HepG2 (cell line): ENCODE data around the gene LIPE. TPM values are rescaled to one million over a fixed set of nuclear protein-coding genes. Genes with fewer than 3 reads are reported as not detected.

ENCODE experiments used
- ATAC-seq: fragments of 200-7000 bp; cut with Tn5 transposase; 3 replicates; pipeline ENCODE4 v1.9.1; 2020; ENCODE audit warnings: mild to moderate bottlenecking, moderate library complexity
- BruUV-seq: library from RNA; stranded (reverse); fragments of 400-500 nt; replicated peaks from 2 replicates; lab custom pipeline; 2021; lab: Mats Ljungman, UMichigan
- CTCF ChIA-PET: fragments of 300-600 bp; formaldehyde crosslinking; extraction: SDS; loops from one replicate; lab custom pipeline; 2021; ENCODE audit warnings: low total read pairs, inconsistent platforms, low intra/inter-chr PET ratio; lab: Yijun Ruan, JAX
- POLR2A ChIA-PET: fragments of 350-600 bp; sonication (Branson Sonifier 250); formaldehyde crosslinking; loops from one replicate; lab custom pipeline; 2020; ENCODE audit warnings: antibody characterized with exemption, inconsistent platforms; lab: Yijun Ruan, JAX
- DNase-seq: peaks from one replicate; pipeline ENCODE4 v3.0.0-alpha.2; 2015; ENCODE audit warnings: low spot score
- FAIRE-seq: peaks from 3 replicates; lab custom pipeline; 2011; peaks lifted over from hg19 to GRCh38; lab: Jason Lieb, UNC
- H2AFZ ChIP-seq: one replicate; pipeline ENCODE4 v1.6.1; 2011; ENCODE audit warnings: low read length, inconsistent platforms
- H3K27ac ChIP-seq: fragments of 300-600 bp; 3 replicates; pipeline ENCODE4 v1.8.0; 2011; ENCODE audit warnings: mixed run types, mild to moderate bottlenecking, mixed read lengths, low read length, inconsistent platforms; ENCODE audit not compliant: insufficient read depth; ENCODE audit errors: extremely low read length
- H3K27me3 ChIP-seq, 2 experiments: fragments of 200-600 bp in 1 of 2; 2 replicates in 1 of 2; 3 replicates in 1 of 2; pipeline versions ENCODE4 v1.6.0 to v1.8.0; 2011; ENCODE audit warnings: low read length in 2 of 2, mild to moderate bottlenecking in 2 of 2, moderate library complexity in 2 of 2, inconsistent platforms in 1 of 2; ENCODE audit not compliant: insufficient read depth in 2 of 2, control insufficient read depth in 1 of 2
- H3K36me3 ChIP-seq, 2 experiments: fragments of 200-600 bp in 1 of 2; replicated peaks in 1 of 2; 2 replicates in 1 of 2; 3 replicates in 1 of 2; pipeline versions ENCODE4 v1.5.1 to v1.8.0; 2011; ENCODE audit warnings: low read length in 2 of 2, inconsistent platforms in 1 of 2; ENCODE audit not compliant: insufficient read depth in 2 of 2, control insufficient read depth in 1 of 2
- H3K4me1 ChIP-seq: 2 replicates; pipeline ENCODE4 v1.5.1; 2012; ENCODE audit warnings: low read length, inconsistent platforms; ENCODE audit not compliant: insufficient read depth
- H3K4me2 ChIP-seq: 2 replicates; pipeline ENCODE4 v1.6.0; 2011; ENCODE audit warnings: low read depth, low read length, inconsistent platforms
- H3K4me3 ChIP-seq, 3 experiments: fragments of 200-600 bp in 1 of 3; sonication (generic), shearing (Covaris generic) in 1 of 3; replicated peaks in 1 of 3; 2 replicates each; pipeline ENCODE4 v1.5.1; 2011 to 2016; ENCODE audit warnings: low read length in 3 of 3, inconsistent platforms in 2 of 3, low read depth in 2 of 3, mild to moderate bottlenecking in 2 of 3, control low read depth in 1 of 3, mixed read lengths in 1 of 3; ENCODE audit not compliant: insufficient read depth in 1 of 3
- H3K79me2 ChIP-seq: one replicate; pipeline ENCODE4 v1.6.1; 2011; ENCODE audit warnings: low read length, inconsistent platforms; ENCODE audit not compliant: insufficient read depth
- H3K9ac ChIP-seq: 2 replicates; pipeline ENCODE4 v1.6.0; 2011; ENCODE audit warnings: mild to moderate bottlenecking, low read depth, low read length, inconsistent platforms; ENCODE audit not compliant: insufficient read depth
- H3K9me3 ChIP-seq: 2 replicates; pipeline ENCODE4 v1.5.1; 2012; ENCODE audit warnings: mild to moderate bottlenecking, low read length
- H4K20me1 ChIP-seq: 2 replicates; pipeline ENCODE4 v1.6.0; 2011; ENCODE audit warnings: inconsistent platforms, mild to moderate bottlenecking, low read length, moderate library complexity; ENCODE audit not compliant: insufficient read depth
- BHLHE40 ChIP-seq: IDR thresholded peaks from 2 replicates; pipeline ENCODE4 v1.6.1; 2011; ENCODE audit warnings: low read length, improper control_type of control experiment
- HINFP ChIP-seq: sonication (generic); formaldehyde crosslinking; IDR thresholded peaks from 2 replicates; pipeline ENCODE4 v1.4.0; 2020; ENCODE audit warnings: low read depth, mild to moderate bottlenecking, missing genetic modification reagents
- HOXA3 ChIP-seq: sonication (generic); formaldehyde crosslinking; IDR thresholded peaks from 2 replicates; pipeline ENCODE4 v1.5.0; 2020; ENCODE audit warnings: missing genetic modification reagents
- KDM2A ChIP-seq: sonication (generic); formaldehyde crosslinking; IDR thresholded peaks from 2 replicates; pipeline ENCODE4 v1.4.0; 2020; ENCODE audit warnings: low read depth, missing genetic modification reagents, borderline replicate concordance
- PHB2 ChIP-seq: fragments of 450-650 bp; IDR thresholded peaks from 2 replicates; pipeline ENCODE4 v1.6.1; 2018; ENCODE audit not compliant: partially characterized antibody
- RBM22 ChIP-seq: fragments of 200-400 bp; formaldehyde crosslinking; optimal IDR thresholded peaks from 2 replicates; pipeline ENCODE3; 2017; ENCODE audit warnings: mild to moderate bottlenecking, low read length, moderate library complexity
- RFXAP ChIP-seq: sonication (generic); formaldehyde crosslinking; IDR thresholded peaks from 2 replicates; pipeline ENCODE4 v1.4.0; 2020; ENCODE audit warnings: missing genetic modification reagents, borderline replicate concordance
- SNAPC2 ChIP-seq: sonication (generic); formaldehyde crosslinking; IDR thresholded peaks from 2 replicates; pipeline ENCODE4 v1.8.1; 2022; ENCODE audit warnings: mild to moderate bottlenecking, missing genetic modification reagents
- TBX3 ChIP-seq: fragments of 450-650 bp; IDR thresholded peaks from 2 replicates; pipeline ENCODE4 v1.6.1; 2017; ENCODE audit warnings: antibody characterized with exemption, mild to moderate bottlenecking, inconsistent platforms, borderline replicate concordance
- ZNF251 ChIP-seq: sonication (generic); formaldehyde crosslinking; IDR thresholded peaks from 2 replicates; pipeline ENCODE4 v1.9.0; 2021; ENCODE audit warnings: mild to moderate bottlenecking, missing genetic modification reagents
- ZNF333 ChIP-seq: sonication (generic); formaldehyde crosslinking; IDR thresholded peaks from 2 replicates; pipeline ENCODE4 v1.4.0; 2020; ENCODE audit warnings: mild to moderate bottlenecking, missing genetic modification reagents, borderline replicate concordance
- ZNF343 ChIP-seq: sonication (generic); formaldehyde crosslinking; IDR thresholded peaks from 2 replicates; pipeline ENCODE4 v1.4.0; 2020; ENCODE audit warnings: mild to moderate bottlenecking, missing genetic modification reagents
- ZNF737 ChIP-seq: sonication (generic); formaldehyde crosslinking; IDR thresholded peaks from 2 replicates; pipeline ENCODE4 v1.5.0; 2020; ENCODE audit warnings: missing genetic modification reagents, mild to moderate bottlenecking, borderline replicate concordance
- WGBS: methylation state at CpG from one replicate; pipeline ENCODE4 v1.1.6; 2017; ENCODE audit warnings: low lambda C conversion rate; 5-methylcytosine and 5-hydroxymethylcytosine counted together
- in situ Hi-C: cut with HindIII; loops from 2 replicates; pipeline ENCODE4 v1.10.0; 2017; ENCODE audit warnings: low pct_unique_long_range_greater_than_20kb; ENCODE audit not compliant: extremely low pct_ligation_motif_present
- intact Hi-C: fragments of 100-400 bp; cut with micrococcal nuclease; formaldehyde crosslinking; loops from one replicate; pipeline ENCODE4 v1.10.0; 2022; ENCODE audit not compliant: unreplicated experiment
- polyA plus RNA-seq, 8 experiments: library from polyadenylated mRNA; depleted of rRNA in 3 of 8; stranded (reverse) in 7 of 8; unstranded in 1 of 8; fragments of >200 nt; fragmentation: Illumina TruSeq in 4 of 8; extraction: Trizol in 4 of 8; gene quantifications; 2 replicates each; pipeline versions ENCODE4 v1.2.1 to v1.2.3, GENCODE V29; 2011 to 2016; ENCODE audit warnings: low read depth in 4 of 8, missing spikeins in 1 of 8, mixed read lengths in 1 of 8; ENCODE audit not compliant: insufficient read depth in 1 of 8
- total RNA-seq, 5 experiments: library from RNA; depleted of rRNA; stranded (reverse); fragments of >200 nt; fragmentation: Illumina TruSeq; extraction: Trizol; gene quantifications; 2 replicates each; pipeline ENCODE4 v1.2.3, GENCODE V29; 2016; ENCODE audit warnings: low read depth in 1 of 5

Gene LIPE
- total and polyA plus RNA-seq, 2 of the 13 experiments (the other 11 are each of a cell fraction or from before 2014, with no cell fraction given) = not detected

- TF ChIP-seq ZNF737 (CRISPR knock-in tag) (no peak), ZNF343 (CRISPR knock-in tag) (0 out of 2 replicates have a peak, but pooled peaks have one; percentile 42), ZNF251 (CRISPR knock-in tag) (no peak), HOXA3 (CRISPR knock-in tag) (peak; percentile 42; the same call in 1 of the 2 replicates), RFXAP (CRISPR knock-in tag) (peak; percentile 38; the same call in 1 of the 2 replicates), HINFP (CRISPR knock-in tag) (no peak)
These were observed 40.0 kb downstream of the LIPE start (continued) for GRCh38 chr19:42386974-42387707.

GRCh38 chr19:42380155-42380554 is 47.0 kb downstream of the LIPE start:
- no TSS peak for BruUV-seq
- no peak for DNase-seq
- no peak for FAIRE-seq
- H3K27me3 ChIP-seq = peaks cover 1 to 27% of the 10 kb centered on the region in 2 experiments; a peak in 2 of 5 replicates
- H4K20me1 ChIP-seq = no peaks in the 10 kb centered on the region
- H3K4me1 ChIP-seq = peaks cover 25% of the 10 kb centered on the region
- WGBS = 4% methylated on average over 6 of the region's 6 CpGs
- in situ Hi-C loops = no loop called here
- no peak overlapping the region for H3K4me2 ChIP-seq
- H3K27ac ChIP-seq = no peak overlapping the region
- ChIA-PET CTCF (no interaction called here), POLR2A (no interaction called here)
- no peaks in the 10 kb centered on the region for H3K9me3 ChIP-seq
- H3K4me3 ChIP-seq = no peak overlapping the region
- peak; percentile 32; the same call in 2 of the 3 replicates for ATAC-seq
- H3K9ac ChIP-seq = no peak overlapping the region
- intact Hi-C loops = no loop called here
- H2AFZ ChIP-seq = no peak overlapping the region
- H3K79me2 ChIP-seq = no peaks in the 10 kb centered on the region
- no peak for TF ChIP-seq PHB2
- no peak for TF ChIP-seq BHLHE40
- TF ChIP-seq SNAPC2 (CRISPR knock-in tag) = no peak
- TF ChIP-seq KDM2A = no peak
- no peak for TF ChIP-seq RBM22
- no peak for TF ChIP-seq ZNF333 (CRISPR knock-in tag)
- TF ChIP-seq TBX3 = no peak
- H3K36me3 ChIP-seq = no peaks in the 10 kb centered on the region
